NCI-H2227 (cell line): ENCODE measurements around the gene PIP4K2C.
"Not testable (repeated sequence)": the region's sequence is repeated elsewhere in the genome, so short reads cannot be mapped to it uniquely, and the experiment has no call there.

Experiments
- DNase-seq: peaks from one replicate; lab custom pipeline; 2025; ENCODE audit not compliant: unreplicated experiment; lab: John Stamatoyannopoulos, UW

PIP4K2C gene

DNA sequence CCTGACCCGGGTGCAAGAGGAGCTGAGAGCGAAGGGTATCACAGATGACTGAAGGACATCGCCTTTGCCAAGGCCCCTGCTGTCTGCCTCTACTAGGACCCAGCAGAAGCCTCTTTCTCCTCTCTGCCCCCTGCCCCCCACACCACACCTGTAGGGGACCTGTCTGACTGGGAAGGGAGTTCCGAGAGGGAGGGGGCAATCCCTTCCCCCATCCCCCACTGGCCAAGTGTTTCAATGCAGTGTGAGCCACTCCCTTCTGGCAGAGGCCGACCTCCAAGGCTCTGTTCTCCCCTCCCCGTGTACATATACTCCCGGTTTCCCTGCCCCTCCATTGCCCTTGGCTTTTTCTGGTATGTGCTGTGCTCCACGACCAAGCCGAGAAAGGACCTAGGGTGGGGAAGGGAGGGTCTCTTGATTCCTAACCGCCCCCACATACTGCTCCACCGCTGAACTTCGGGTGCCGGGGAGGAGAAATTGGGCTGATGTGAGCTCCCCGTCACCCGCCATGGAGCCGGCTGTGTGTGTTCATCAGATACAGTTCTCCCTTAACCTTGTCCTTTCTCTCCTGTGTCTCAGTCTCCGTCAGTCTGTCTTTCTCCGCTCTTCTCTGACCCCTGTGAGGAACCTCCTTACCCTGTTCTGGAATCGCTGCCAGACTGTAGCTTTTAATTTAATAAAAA lies 18.2 kb downstream of the PIP4K2C start:
- DNase-seq = no peak

DNA sequence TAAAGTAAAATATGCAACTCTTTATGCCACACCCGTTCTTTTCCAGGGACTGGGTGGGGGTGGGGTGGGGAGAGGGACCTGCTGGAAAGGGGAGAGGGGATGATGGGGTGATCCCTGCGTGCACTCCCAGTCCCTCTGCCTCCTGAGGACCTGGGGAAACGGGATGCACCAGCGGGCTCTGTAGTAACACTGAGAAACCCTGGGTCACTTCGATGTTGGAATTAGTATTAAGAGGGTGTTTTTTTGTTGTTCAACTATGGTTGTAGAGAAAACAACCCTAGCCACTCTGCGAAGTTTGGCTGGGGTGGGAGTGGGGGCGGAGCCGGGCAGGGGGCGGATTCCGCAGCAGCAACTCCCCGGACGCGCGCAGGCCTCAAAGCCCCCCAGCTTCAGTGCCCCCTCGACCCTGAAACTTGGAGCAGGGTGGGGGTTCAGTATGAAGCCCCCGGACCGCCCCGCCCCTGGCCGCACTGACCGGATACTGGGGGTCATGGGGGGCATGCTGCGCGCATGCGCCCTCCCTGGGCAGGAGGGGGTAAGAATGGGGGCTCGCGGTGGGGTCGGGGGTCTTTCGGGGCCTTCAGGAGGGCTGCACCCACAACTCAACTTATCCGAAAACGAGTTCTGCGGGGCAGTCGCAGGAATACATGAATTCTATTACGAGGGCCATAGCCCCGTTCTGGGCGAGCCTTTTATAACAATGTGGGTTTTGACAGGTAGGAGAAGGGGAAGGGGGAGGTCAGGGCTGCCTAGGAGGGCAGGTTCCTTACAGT lies 19.0 kb downstream of the PIP4K2C start:
- DNase-seq = no peak

DNA sequence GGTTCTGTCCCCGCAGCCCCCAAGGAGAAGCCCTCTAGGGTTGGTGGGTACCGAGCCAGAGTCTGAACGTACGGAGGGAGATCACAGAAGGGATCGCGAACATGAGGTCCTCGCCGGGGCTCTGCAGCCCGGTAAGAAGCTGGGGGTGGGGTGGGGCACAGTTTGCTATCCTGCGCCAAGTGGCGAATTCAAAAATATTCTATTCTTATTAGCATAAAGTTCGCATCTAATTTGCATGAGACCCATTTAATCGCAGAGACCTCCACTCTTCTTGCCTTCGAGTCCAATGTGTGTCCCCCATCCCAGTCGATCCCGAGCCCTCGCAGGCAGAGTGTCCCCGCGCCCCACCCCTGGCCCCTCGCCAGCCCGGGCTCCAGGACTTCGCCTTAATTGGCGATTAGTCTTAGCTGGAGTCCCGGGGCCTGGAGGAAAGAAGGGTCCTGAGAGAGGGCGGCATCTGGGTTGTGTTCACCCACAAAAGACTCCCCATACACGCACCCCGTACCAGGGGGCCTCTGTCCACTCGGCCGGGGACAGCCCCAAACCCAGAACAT lies 19.6 kb downstream of the PIP4K2C start:
- no peak for DNase-seq

DNA sequence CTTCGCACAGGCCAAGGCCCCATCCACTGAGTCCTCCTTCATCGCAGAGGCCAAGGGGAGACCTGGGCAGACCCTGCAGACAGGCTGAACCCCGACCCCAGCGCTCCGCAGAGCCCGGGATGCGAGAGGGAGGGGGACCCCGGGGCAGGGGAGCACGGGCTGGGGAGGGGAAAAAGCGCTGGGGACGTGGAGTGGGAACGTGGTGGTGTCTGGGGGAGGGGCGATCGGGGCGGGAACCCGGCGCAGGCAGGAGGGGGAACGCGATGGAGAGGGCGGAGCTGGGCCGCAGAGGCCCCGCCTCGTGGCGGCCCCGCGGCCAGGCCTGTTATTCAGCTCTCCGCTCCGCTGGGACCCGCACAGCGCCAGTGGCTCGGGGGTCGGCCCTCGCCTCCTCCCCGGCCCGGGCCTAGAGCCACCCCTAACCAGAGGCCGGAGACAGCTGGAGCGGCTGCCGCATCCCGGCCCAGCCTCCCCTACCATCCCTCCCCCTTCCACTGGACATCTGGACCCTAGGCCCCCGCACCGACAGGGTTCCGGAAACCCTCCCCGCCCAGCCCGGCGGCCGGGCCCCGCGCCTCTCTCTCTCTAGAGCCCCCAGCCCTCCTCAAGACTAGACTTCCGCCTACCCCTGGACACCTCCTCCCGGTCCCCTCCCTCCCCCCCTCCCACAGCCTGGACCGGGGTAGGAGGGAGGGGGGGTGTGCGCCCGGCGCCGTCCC lies 20.3 kb downstream of the PIP4K2C start, which contains the start of gene ARHGEF25:
TSS of gene ARHGEF25 (plus strand) at position 328 of the 719 bp plus-strand sequence. CDS start 460 bp downstream, outside the sequence.
- peak; percentile 77 for DNase-seq

- DNase-seq = peak; percentile 11
These were observed 21.1 kb downstream of the PIP4K2C start for GRCh38 chr12:57611827-57612710.

GRCh38 chr12:57612711-57613426 lies 21.9 kb downstream of the PIP4K2C start:
- DNase-seq = no peak

DNA sequence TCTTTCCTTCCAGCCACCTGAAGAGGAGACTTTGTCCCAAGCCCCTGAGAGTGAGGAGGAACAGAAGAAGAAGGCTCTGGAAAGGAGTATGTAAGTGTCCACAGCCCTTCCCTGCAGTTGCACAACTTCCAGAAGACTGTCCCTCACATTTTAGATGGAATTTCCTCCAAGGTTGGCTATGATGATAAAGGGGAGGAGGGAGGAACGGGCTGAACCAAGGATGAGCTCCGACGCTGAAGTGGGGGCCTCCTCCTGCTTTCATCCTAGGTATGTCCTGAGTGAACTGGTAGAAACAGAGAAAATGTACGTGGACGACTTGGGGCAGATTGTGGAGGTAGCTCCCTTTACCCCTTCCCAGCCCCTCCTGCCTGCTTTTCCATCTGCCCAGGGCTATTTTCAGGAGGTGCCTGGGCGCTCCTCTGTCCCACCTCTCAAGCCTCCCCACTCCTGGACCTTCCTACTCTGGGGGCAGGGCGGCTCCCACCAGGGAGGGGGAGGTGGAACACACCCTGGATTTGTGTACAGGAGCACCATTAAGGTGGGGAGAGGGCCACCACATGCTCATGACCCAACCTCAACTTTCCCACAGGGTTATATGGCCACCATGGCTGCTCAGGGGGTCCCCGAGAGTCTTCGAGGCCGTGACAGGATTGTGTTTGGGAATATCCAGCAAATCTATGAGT lies 22.6 kb downstream of the PIP4K2C start:
- DNase-seq = no peak

GRCh38 chr12:57614178-57614947 lies 23.4 kb downstream of the PIP4K2C start:
- peak; percentile 5 for DNase-seq

GRCh38 chr12:57614948-57615500 lies 24.0 kb downstream of the PIP4K2C start:
- DNase-seq = no peak

DNA sequence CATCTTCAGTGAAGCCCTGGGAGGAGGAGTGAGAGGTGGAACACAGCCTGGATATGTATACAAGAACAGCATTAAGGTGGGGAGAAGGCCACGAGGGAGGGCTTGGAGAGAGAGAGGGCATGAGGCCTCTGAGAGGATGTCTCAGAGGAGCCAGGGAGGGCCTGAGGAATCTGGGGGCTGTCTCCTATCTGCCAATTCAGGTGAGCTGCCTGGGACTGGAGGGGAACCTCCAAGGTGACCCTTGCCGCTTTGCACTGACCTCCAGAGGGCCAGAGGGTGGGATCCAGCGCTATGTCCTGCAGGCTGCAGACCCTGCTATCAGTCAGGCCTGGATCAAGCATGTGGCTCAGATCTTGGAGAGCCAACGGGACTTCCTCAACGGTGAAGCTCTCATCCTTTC lies 24.6 kb downstream of the PIP4K2C start:
- DNase-seq = no peak

- DNase-seq = no peak
These were observed 25.6 kb downstream of the PIP4K2C start for GRCh38 chr12:57616383-57617101.

GRCh38 chr12:57617942-57618341 lies 26.9 kb downstream of the PIP4K2C start:
- no peak for DNase-seq

DNA sequence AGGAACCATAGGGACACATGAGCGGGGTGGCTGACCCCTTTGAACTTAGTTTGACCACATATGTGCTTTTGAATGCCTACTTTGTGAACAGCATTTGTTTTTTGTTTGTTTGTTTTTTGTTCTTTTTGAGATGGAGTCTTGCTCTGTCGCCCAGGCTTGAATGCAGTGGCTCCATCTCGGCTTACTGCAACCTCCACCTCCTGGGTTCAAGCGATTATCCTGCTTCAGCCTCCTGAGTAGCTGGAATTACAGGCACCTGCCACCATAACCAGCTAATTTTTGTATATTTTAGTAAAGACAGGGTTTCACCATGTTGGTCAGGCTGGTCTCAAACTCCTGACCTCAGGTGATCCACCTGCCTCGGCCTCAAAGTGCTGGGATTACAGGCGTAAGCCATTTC lies 27.4 kb downstream of the PIP4K2C start:
- DNase-seq = not testable (repeated sequence)

- DNase-seq = no peak
These were observed 28.0 kb downstream of the PIP4K2C start for GRCh38 chr12:57618966-57619433.

DNA sequence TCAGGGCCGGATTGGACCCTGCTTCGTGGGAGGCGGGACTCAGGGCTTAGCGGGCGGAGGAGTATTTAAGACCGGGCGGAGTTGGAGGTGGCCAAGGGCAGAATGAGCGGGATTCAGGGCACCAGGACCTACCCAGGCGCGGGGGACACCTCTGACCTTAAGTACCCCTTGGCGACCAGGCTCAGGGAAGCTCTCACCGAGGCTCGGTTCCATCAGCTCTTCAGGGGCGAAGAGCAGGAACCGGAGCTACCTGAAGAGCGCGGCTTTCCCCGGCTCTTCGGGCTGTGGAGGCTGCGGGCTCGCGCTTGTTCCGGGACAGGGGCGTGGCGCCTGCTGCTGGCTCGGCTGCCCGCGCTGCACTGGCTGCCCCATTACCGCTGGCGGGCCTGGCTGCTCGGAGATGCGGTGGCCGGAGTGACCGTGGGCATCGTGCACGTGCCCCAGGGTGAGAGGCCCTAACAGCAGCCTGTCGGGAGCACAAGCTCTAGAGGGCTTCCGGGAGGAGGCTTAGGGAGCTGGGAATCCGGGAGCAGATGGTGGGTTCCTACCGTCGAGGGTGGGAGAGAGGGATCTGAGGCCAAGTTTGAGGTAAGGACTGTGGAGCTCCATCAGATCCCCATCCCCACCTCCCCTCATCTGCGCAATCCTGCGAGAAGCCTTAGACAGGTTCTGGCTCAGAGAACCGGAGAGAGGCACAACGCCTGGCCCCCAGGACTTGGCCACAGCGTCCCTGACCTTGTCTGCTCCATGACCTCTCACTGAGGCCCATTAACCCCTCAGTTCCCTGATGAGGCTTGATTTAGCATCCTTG lies 28.6 kb downstream of the PIP4K2C start:
- DNase-seq = no peak

- no peak for DNase-seq
These were observed 29.4 kb downstream of the PIP4K2C start for GRCh38 chr12:57620245-57620935.
